Adipocyte (in vitro differentiated cells): ENCODE data around the gene OLFM4.

Experiments
- DNase-seq: peaks from one replicate; pipeline ENCODE4 v3.0.0-alpha.2; 2015; ENCODE audit warnings: low read depth
- H3K27me3 ChIP-seq: replicated peaks from 2 replicates; pipeline ENCODE4 v1.7.0; 2013; ENCODE audit warnings: mild to moderate bottlenecking, low read length, moderate library complexity; ENCODE audit not compliant: control insufficient read depth, insufficient read depth
- H3K36me3 ChIP-seq: 2 replicates; pipeline ENCODE4 v1.7.0; 2013; ENCODE audit warnings: low read length, mild to moderate bottlenecking, moderate library complexity; ENCODE audit not compliant: control insufficient read depth, insufficient read depth, severe bottlenecking
- H3K4me1 ChIP-seq: 2 replicates; pipeline ENCODE4 v1.7.0; 2013; ENCODE audit warnings: mild to moderate bottlenecking, low read length, moderate library complexity; ENCODE audit not compliant: control insufficient read depth, insufficient read depth
- H3K4me3 ChIP-seq: 2 replicates; pipeline ENCODE4 v1.7.0; 2013; ENCODE audit warnings: mild to moderate bottlenecking, low read length, moderate library complexity
- H3K9ac ChIP-seq: 2 replicates; pipeline ENCODE4 v1.7.0; 2013; ENCODE audit warnings: mild to moderate bottlenecking, low read length, moderate library complexity
- H3K9me3 ChIP-seq: 2 replicates; pipeline ENCODE4 v1.7.0; 2013; ENCODE audit warnings: mild to moderate bottlenecking, low read length, moderate library complexity; ENCODE audit not compliant: control insufficient read depth

OLFM4 gene

GRCh38 chr13:53028637-53029203, at the start of gene OLFM4:
TSS of gene OLFM4 (plus strand) at chr13:53028813. CDS start at chr13:53028837, 24 bp downstream.
- no peak for DNase-seq
- Histone ChIP-seq H3K4me3 (no peak within 1 kb of the TSS), H3K9ac (no peak within 1 kb of the TSS)

GRCh38 chr13:52978989-52979388, 49.6 kb upstream of the OLFM4 start:
- no peak overlapping the region for H3K9ac ChIP-seq
- DNase-seq: no peak
- H3K4me1 ChIP-seq: no peaks in the 10 kb centered on the region
- peaks cover 18% of the 10 kb centered on the region for H3K27me3 ChIP-seq
- no peak overlapping the region for H3K4me3 ChIP-seq
- H3K9me3 ChIP-seq: no peaks in the 10 kb centered on the region
- H3K36me3 ChIP-seq: no peaks in the 10 kb centered on the region

More at GRCh38 chr13:53028637-53029203, at the start of gene OLFM4:
- Histone ChIP-seq H3K36me3 (no peaks in the 10 kb centered on the region), H3K4me1 (no peaks in the 10 kb centered on the region), H3K9me3 (no peaks in the 10 kb centered on the region), H3K27me3 (peaks cover 13% of the 10 kb centered on the region)

- Histone ChIP-seq H3K9ac (no peak overlapping the region), H3K4me3 (no peak overlapping the region), H3K9me3 (no peaks in the 10 kb centered on the region), H3K4me1 (no peaks in the 10 kb centered on the region), H3K27me3 (peaks cover 10% of the 10 kb centered on the region), H3K36me3 (no peaks in the 10 kb centered on the region)
- no peak for DNase-seq
These were observed 47.9 kb upstream of the OLFM4 start for GRCh38 chr13:52980695-52981094.

GRCh38 chr13:52983836-52984235, 44.8 kb upstream of the OLFM4 start:
- Histone ChIP-seq H3K4me3 (no peak overlapping the region), H3K27me3 (peaks cover 9% of the 10 kb centered on the region), H3K9ac (no peak overlapping the region), H3K4me1 (no peaks in the 10 kb centered on the region), H3K36me3 (no peaks in the 10 kb centered on the region), H3K9me3 (no peaks in the 10 kb centered on the region)
- DNase-seq: no peak

- H3K9me3 ChIP-seq: no peaks in the 10 kb centered on the region
- no peak overlapping the region for H3K4me3 ChIP-seq
- H3K9ac ChIP-seq: no peak overlapping the region
- H3K4me1 ChIP-seq: no peaks in the 10 kb centered on the region
- peaks cover 5% of the 10 kb centered on the region for H3K27me3 ChIP-seq
- no peaks in the 10 kb centered on the region for H3K36me3 ChIP-seq
- DNase-seq: no peak
These were observed 43.7 kb upstream of the OLFM4 start for GRCh38 chr13:52984881-52985363.

GRCh38 chr13:52991344-52992020, 37.1 kb upstream of the OLFM4 start:
- DNase-seq: no peak
- Histone ChIP-seq H3K9ac (no peak overlapping the region), H3K4me3 (no peak overlapping the region), H3K9me3 (no peaks in the 10 kb centered on the region), H3K4me1 (no peaks in the 10 kb centered on the region), H3K36me3 (no peaks in the 10 kb centered on the region), H3K27me3 (no peaks in the 10 kb centered on the region)

- Histone ChIP-seq H3K4me1 (no peaks in the 10 kb centered on the region), H3K36me3 (no peaks in the 10 kb centered on the region), H3K9me3 (no peaks in the 10 kb centered on the region), H3K27me3 (no peaks in the 10 kb centered on the region), H3K4me3 (no peak overlapping the region), H3K9ac (no peak overlapping the region)
- no peak for DNase-seq
These were observed 36.5 kb upstream of the OLFM4 start for GRCh38 chr13:52992110-52992509.

GRCh38 chr13:52994051-52994450, 34.6 kb upstream of the OLFM4 start:
- H3K4me3 ChIP-seq: no peak overlapping the region
- DNase-seq: no peak
- no peaks in the 10 kb centered on the region for H3K9me3 ChIP-seq
- H3K4me1 ChIP-seq: no peaks in the 10 kb centered on the region
- H3K9ac ChIP-seq: no peak overlapping the region
- H3K36me3 ChIP-seq: no peaks in the 10 kb centered on the region
- H3K27me3 ChIP-seq: no peaks in the 10 kb centered on the region

- H3K27me3 ChIP-seq: no peaks in the 10 kb centered on the region
- no peaks in the 10 kb centered on the region for H3K4me1 ChIP-seq
- H3K9me3 ChIP-seq: no peaks in the 10 kb centered on the region
- no peak overlapping the region for H3K4me3 ChIP-seq
- no peak for DNase-seq
- no peak overlapping the region for H3K9ac ChIP-seq
- no peaks in the 10 kb centered on the region for H3K36me3 ChIP-seq
These were observed 33.7 kb upstream of the OLFM4 start for GRCh38 chr13:52994865-52995264.

- Histone ChIP-seq H3K9me3 (no peaks in the 10 kb centered on the region), H3K4me3 (no peak overlapping the region), H3K9ac (no peak overlapping the region), H3K27me3 (no peaks in the 10 kb centered on the region), H3K36me3 (no peaks in the 10 kb centered on the region), H3K4me1 (no peaks in the 10 kb centered on the region)
- DNase-seq: no peak
These were observed 32.7 kb upstream of the OLFM4 start for GRCh38 chr13:52995946-52996345.

GRCh38 chr13:52997951-52998876, 30.4 kb upstream of the OLFM4 start:
- no peaks in the 10 kb centered on the region for H3K4me1 ChIP-seq
- H3K36me3 ChIP-seq: no peaks in the 10 kb centered on the region
- H3K4me3 ChIP-seq: no peak overlapping the region
- no peak overlapping the region for H3K9ac ChIP-seq
- H3K9me3 ChIP-seq: no peaks in the 10 kb centered on the region
- H3K27me3 ChIP-seq: peaks cover 3% of the 10 kb centered on the region
- no peak for DNase-seq
